Activated B cell treated with CpG ODN at 0.5 μM for 24 hours (primary cell): ENCODE measurements around the gene PLP2. TPM values are rescaled to one million over a fixed set of nuclear protein-coding genes. Genes with fewer than 3 reads are reported as not detected.

ENCODE experiments used
- ATAC-seq: fragments of 200-7000 bp; cut with Tn5 transposase; one replicate; pipeline ENCODE4 v1.10.0; 2021; ENCODE audit warnings: low read depth, mild to moderate bottlenecking, moderate library complexity
- CTCF ChIA-PET: fragments of 350-600 bp; sonication (Branson Sonifier 250); formaldehyde crosslinking; loops from one replicate; lab custom pipeline; 2021; ENCODE audit warnings: antibody characterized with exemption; lab: Charles Lee
- POLR2A ChIA-PET: fragments of 350-600 bp; sonication (Branson Sonifier 250); formaldehyde crosslinking; loops from one replicate; lab custom pipeline; 2021; ENCODE audit warnings: antibody characterized with exemption; lab: Charles Lee
- DNase-seq: peaks from one replicate; pipeline ENCODE4 v3.0.0; 2022
- H3K27ac Mint-ChIP-seq: one replicate; pipeline ENCODE4 v1.8.0; 2020; ENCODE audit warnings: mixed read lengths
- H3K27me3 Mint-ChIP-seq: one replicate; pipeline ENCODE4 v1.8.0; 2021; ENCODE audit warnings: mixed read lengths
- H3K36me3 Mint-ChIP-seq: one replicate; pipeline ENCODE4 v1.8.0; 2021; ENCODE audit warnings: low read depth, mixed read lengths
- H3K4me1 Mint-ChIP-seq: one replicate; pipeline ENCODE4 v1.8.0; 2021; ENCODE audit warnings: mixed read lengths
- H3K4me3 Mint-ChIP-seq: one replicate; pipeline ENCODE4 v1.8.0; 2020; ENCODE audit warnings: mild to moderate bottlenecking, mixed read lengths
- H3K9me3 Mint-ChIP-seq: one replicate; pipeline ENCODE4 v1.8.0; 2020; ENCODE audit warnings: mixed read lengths
- CTCF ChIP-seq: fragments of 200-600 bp; IDR thresholded peaks from one replicate; pipeline ENCODE4 v1.8.0; 2022; ENCODE audit warnings: antibody characterized with exemption, mild to moderate bottlenecking
- intact Hi-C: fragments of 100-400 bp; cut with micrococcal nuclease; formaldehyde crosslinking; loops from one replicate; pipeline ENCODE4 v1.15.1; 2024
- total RNA-seq: library from RNA; stranded (reverse); gene quantifications from 2 replicates; pipeline ENCODE4 v1.2.3, GENCODE V29; 2022

The PLP2 gene
- total RNA-seq, 1 donor from 2014 or later: 97.2 TPM

DNA sequence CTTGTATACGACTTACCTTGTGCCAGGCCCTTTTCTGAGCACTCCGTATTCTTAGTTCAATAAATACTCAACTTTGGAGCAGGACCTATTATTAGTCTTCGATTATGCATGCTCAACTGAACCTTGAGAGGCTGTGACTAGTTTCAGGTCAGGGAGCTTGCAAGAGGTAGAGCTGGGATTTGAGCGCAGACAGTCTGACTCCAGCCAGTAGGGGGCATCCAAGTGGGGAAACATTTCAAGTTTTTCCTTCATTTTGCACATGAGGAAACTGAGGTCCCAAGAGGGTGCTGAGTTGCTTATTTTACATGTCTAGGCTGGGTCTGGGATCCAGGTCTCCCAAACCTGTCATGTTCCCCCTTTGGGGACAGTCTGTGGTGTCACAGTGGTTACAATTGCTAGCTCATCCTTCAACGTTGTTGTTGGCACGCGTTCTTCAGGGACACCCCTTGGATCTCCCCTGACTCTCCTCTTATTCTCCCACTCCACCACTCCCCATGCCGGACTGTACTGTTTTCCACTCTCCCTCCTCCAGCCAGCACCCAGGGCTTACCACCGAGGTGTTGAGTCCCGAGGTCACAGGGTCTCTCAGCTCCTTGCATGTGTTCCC, 21.1 kb downstream of the PLP2 start:
- Mint-ChIP-seq H3K27me3 (no peaks in the 10 kb centered on the region), H3K27ac (no peak overlapping the region), H3K4me1 (peaks cover 26% of the 10 kb centered on the region), H3K9me3 (no peaks in the 10 kb centered on the region), H3K4me3 (peak overlapping the region; percentile 32), H3K36me3 (peaks cover 2% of the 10 kb centered on the region)
- intact Hi-C loops: loop anchor here (5.0 to 10.0 kb wide), 4 partner anchors 36 to 1538 kb away; partner anchors contain the start of genes ELK1, PIM2, SLC35A2 and USP27X
- CTCF ChIA-PET: interaction anchor here (1.0 to 2.0 kb wide), 7 partner anchors 9 to 561 kb away, joined by 3 to 10 read pairs (median 4); no protein-coding TSS in a partner anchor
- DNase-seq (no peak), ATAC-seq (no peak)
- POLR2A ChIA-PET: interaction anchor here (1.0 to 4.6 kb wide), 2 partner anchors 25 to 37 kb away, joined by 5 to 48 read pairs; no protein-coding TSS in a partner anchor
- no peak for TF ChIP-seq CTCF

GRCh38 chrX:49193542-49193964, 21.9 kb downstream of the PLP2 start:
- POLR2A ChIA-PET: interaction anchor here (0.6 kb wide), 1 partner anchor 42 kb away, joined by 3 read pairs; the partner anchor contains the start of gene CCDC22
- H3K36me3 Mint-ChIP-seq: peaks cover 2% of the 10 kb centered on the region
- H3K9me3 Mint-ChIP-seq: no peaks in the 10 kb centered on the region
- CTCF ChIA-PET: interaction anchor here (1.2 to 2.0 kb wide), 2 partner anchors 26 to 75 kb away, joined by 4 to 10 read pairs; no protein-coding TSS in a partner anchor
- ATAC-seq: no peak
- TF ChIP-seq CTCF: no peak
- no peaks in the 10 kb centered on the region for H3K27me3 Mint-ChIP-seq
- DNase-seq: no peak
- peak overlapping the region; percentile 3 for H3K4me3 Mint-ChIP-seq
- H3K4me1 Mint-ChIP-seq: peaks cover 29% of the 10 kb centered on the region
- no peak overlapping the region for H3K27ac Mint-ChIP-seq
- intact Hi-C loops: loop anchor here (5.0 to 10.0 kb wide), 4 partner anchors 36 to 1539 kb away; partner anchors contain the start of genes ELK1, PIM2, SLC35A2 and USP27X

DNA sequence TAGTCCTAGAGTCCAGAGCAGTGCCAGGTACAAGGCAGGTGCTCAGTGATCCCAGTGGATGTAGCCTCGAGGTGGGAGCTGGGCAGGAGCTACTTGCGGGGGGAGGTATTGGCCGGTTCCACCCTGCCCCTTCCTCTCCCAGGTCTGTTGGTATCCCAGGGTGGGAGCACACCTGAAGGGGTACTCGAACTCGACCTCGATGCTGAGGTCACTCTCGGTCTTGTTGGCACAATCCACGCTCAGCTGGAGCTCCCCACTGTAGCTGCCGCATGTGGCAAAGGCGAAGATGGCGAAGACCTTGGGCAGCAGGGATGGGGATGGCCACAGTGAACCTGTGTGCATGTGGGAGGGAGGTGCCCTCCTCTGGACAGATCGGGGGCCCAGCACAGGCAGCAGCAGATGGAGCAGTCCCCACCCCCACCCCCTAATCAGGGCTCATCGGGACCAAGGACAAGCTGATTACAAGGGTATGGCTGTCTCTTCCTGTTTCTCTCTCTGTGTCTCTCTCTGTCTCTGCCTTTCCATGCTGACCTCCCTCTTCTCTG, 25.9 kb downstream of the PLP2 start:
- no peak for DNase-seq

DNA sequence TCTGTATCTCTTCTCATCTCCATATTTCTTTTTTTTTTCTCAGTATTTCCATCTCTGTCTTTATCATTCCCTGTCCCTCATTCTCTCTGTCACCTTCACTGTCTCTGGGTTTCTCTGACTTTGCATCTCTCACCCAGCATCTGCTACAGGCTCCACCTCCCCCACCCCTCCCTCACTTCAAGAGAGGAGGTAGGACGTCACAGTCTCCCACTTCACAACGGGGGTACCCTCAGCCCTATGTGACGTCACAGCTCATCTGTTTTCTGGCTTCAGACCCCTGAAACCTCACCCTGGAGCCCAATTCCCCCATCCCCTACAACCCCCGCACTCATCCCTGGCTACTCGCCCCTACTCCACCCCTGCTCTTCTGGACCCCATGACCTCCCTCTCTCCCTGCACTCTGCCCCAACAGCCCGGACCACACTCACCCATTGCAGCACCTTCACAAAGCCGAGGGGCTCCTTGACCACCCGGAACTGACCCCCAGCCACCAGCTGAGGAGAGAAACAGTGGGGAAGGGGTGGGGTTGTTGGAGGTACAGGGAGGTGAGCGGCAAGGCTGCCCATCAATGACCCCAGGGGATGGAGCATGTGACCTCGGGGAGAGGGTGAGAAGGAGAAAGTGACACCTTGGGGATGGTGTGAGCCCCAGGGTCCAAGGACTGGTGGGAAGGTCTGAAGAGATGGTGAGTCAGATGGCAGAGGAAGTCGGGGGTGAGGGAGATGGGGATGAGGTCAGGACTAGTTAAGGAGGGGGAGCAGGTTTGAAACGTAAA, 27.0 kb downstream of the PLP2 start:
- no peaks in the 10 kb centered on the region for H3K36me3 Mint-ChIP-seq
- intact Hi-C loops: loop anchor here (10.0 kb wide), 2 partner anchors 284 to 1544 kb away; partner anchors contain the start of genes ELK1, PIM2, SLC35A2 and UXT
- POLR2A ChIA-PET: no interaction called here
- TF ChIP-seq CTCF: no peak
- CTCF ChIA-PET: no interaction called here
- H3K9me3 Mint-ChIP-seq: no peaks in the 10 kb centered on the region
- no peak for ATAC-seq
- peaks cover 9% of the 10 kb centered on the region for H3K4me1 Mint-ChIP-seq
- no peak for DNase-seq
- H3K27me3 Mint-ChIP-seq: no peaks in the 10 kb centered on the region
- no peak overlapping the region for H3K27ac Mint-ChIP-seq
- H3K4me3 Mint-ChIP-seq: no peak overlapping the region

More for the DNA sequence above, 25.9 kb downstream of the PLP2 start:
- no peak for TF ChIP-seq CTCF
- peaks cover 12% of the 10 kb centered on the region for H3K4me1 Mint-ChIP-seq
- no peaks in the 10 kb centered on the region for H3K27me3 Mint-ChIP-seq
- H3K4me3 Mint-ChIP-seq: no peak overlapping the region
- intact Hi-C loops: loop anchor here (10.0 kb wide), 2 partner anchors 283 to 1543 kb away; partner anchors contain the start of genes ELK1, PIM2, SLC35A2 and UXT
- POLR2A ChIA-PET: no interaction called here
- H3K9me3 Mint-ChIP-seq: no peaks in the 10 kb centered on the region
- H3K27ac Mint-ChIP-seq: no peak overlapping the region
- H3K36me3 Mint-ChIP-seq: no peaks in the 10 kb centered on the region
- ATAC-seq: no peak
- CTCF ChIA-PET: no interaction called here
